Neural cell (in vitro differentiated cells): ENCODE results near the gene MAPK11. TPM values are rescaled to one million over a fixed set of nuclear protein-coding genes. Genes with fewer than 3 reads are reported as not detected.

ENCODE experiments used
- H2AFZ ChIP-seq: fragments of 200-600, 300-800 bp; sonication (generic), shearing (Covaris generic); 2 replicates; pipeline ENCODE4 v1.6.0; 2014; ENCODE audit warnings: low read depth, mild to moderate bottlenecking, antibody characterized with exemption, low read length, moderate library complexity
- H3F3A ChIP-seq: fragments of 200-600 bp; shearing (Covaris generic); 2 replicates; pipeline ENCODE4 v1.6.1; 2016; ENCODE audit warnings: mild to moderate bottlenecking, moderate library complexity, mixed read lengths, antibody characterized with exemption, low read length; ENCODE audit not compliant: insufficient read depth, poor library complexity, severe bottlenecking
- H3K27ac ChIP-seq: fragments of 200-600, 300-800 bp; sonication (generic), shearing (Covaris generic); 2 replicates; pipeline ENCODE4 v1.5.1; 2014; ENCODE audit warnings: mild to moderate bottlenecking, low read length, moderate library complexity
- H3K27me3 ChIP-seq: fragments of 300-800, 200-600 bp; sonication (generic), shearing (Covaris generic); 2 replicates; pipeline ENCODE4 v1.6.0; 2014; ENCODE audit warnings: mild to moderate bottlenecking, low read depth, low read length, moderate library complexity; ENCODE audit not compliant: insufficient read depth
- H3K36me3 ChIP-seq: fragments of 300-800, 200-600 bp; sonication (generic), shearing (Covaris generic); 2 replicates; pipeline ENCODE4 v1.5.1; 2014; ENCODE audit warnings: mild to moderate bottlenecking, antibody characterized with exemption, low read length, moderate library complexity; ENCODE audit not compliant: insufficient read depth
- H3K4me2 ChIP-seq: fragments of 300-800, 200-600 bp; sonication (generic), shearing (Covaris generic); 2 replicates; pipeline ENCODE4 v1.6.0; 2014; ENCODE audit warnings: mild to moderate bottlenecking, low read length
- H3K4me3 ChIP-seq: fragments of 300-800, 200-600 bp; sonication (generic), shearing (Covaris generic); 2 replicates; pipeline ENCODE4 v1.5.1; 2014; ENCODE audit warnings: mild to moderate bottlenecking, low read length, moderate library complexity
- H3K79me2 ChIP-seq: fragments of 200-600 bp; shearing (Covaris generic); replicated peaks from 2 replicates; pipeline ENCODE4 v1.6.0; 2014; ENCODE audit warnings: mild to moderate bottlenecking, low read length, moderate library complexity; ENCODE audit not compliant: insufficient read depth
- H3K9ac ChIP-seq: fragments of 300-800, 200-600 bp; sonication (generic), shearing (Covaris generic); 2 replicates; pipeline ENCODE4 v1.6.1; 2016; ENCODE audit warnings: mild to moderate bottlenecking, low read length, mixed read lengths
- H3K9me2 ChIP-seq: fragments of 200-600 bp; shearing (Covaris generic); 2 replicates; pipeline ENCODE4 v1.6.1; 2016; ENCODE audit warnings: mild to moderate bottlenecking, low read length, mixed read lengths; ENCODE audit not compliant: insufficient read depth
- H3K9me3 ChIP-seq: fragments of 200-600, 300-800 bp; sonication (generic), shearing (Covaris generic); 2 replicates; pipeline ENCODE4 v1.6.1; 2016; ENCODE audit warnings: mild to moderate bottlenecking, mixed run types, low read length, moderate library complexity, mixed read lengths
- H4K20me1 ChIP-seq: fragments of 200-600 bp; shearing (Covaris generic); 2 replicates; pipeline ENCODE4 v1.6.1; 2016; ENCODE audit warnings: mild to moderate bottlenecking, mixed run types; ENCODE audit not compliant: insufficient read depth
- EP300 ChIP-seq: fragments of 450-650 bp; conservative IDR thresholded peaks from 2 replicates; pipeline ENCODE4 v1.6.1; 2014; ENCODE audit warnings: antibody characterized with exemption, mild to moderate bottlenecking, moderate library complexity; ENCODE audit not compliant: poor library complexity, severe bottlenecking
- EZH2 ChIP-seq: fragments of 200-600, 300-800 bp; shearing (Covaris generic), sonication (generic); IDR thresholded peaks from 2 replicates; pipeline ENCODE4 v1.6.1; 2014; ENCODE audit warnings: antibody characterized with exemption, low read length, borderline replicate concordance, mild to moderate bottlenecking; ENCODE audit not compliant: insufficient read depth, poor library complexity, severe bottlenecking
- MXI1 ChIP-seq: fragments of 450-650 bp; conservative IDR thresholded peaks from 2 replicates; pipeline ENCODE4 v1.6.1; 2014; ENCODE audit warnings: antibody characterized with exemption, mild to moderate bottlenecking; ENCODE audit not compliant: poor library complexity, severe bottlenecking
- POLR2AphosphoS5 ChIP-seq: IDR thresholded peaks from 2 replicates; pipeline ENCODE4 v1.6.1; 2012
- RAD21 ChIP-seq: fragments of 450-650 bp; conservative IDR thresholded peaks from 2 replicates; pipeline ENCODE4 v1.6.1; 2014; ENCODE audit warnings: antibody characterized with exemption, mild to moderate bottlenecking, moderate library complexity
- SMC3 ChIP-seq: fragments of 450-650 bp; conservative IDR thresholded peaks from 2 replicates; pipeline ENCODE4 v1.6.1; 2014; ENCODE audit warnings: antibody characterized with exemption, mild to moderate bottlenecking, moderate library complexity; ENCODE audit not compliant: poor library complexity
- TAF1 ChIP-seq: IDR thresholded peaks from 2 replicates; pipeline ENCODE4 v1.6.1; 2012; ENCODE audit warnings: low read depth
- polyA plus RNA-seq: library from polyadenylated mRNA; depleted of rRNA; stranded (reverse); fragments of >200 nt; gene quantifications from 2 replicates; pipeline ENCODE4 v1.2.3, GENCODE V29; 2014
- TF ChIP-seq, protein P1 (sequence below): fragments of 450-650 bp; IDR thresholded peaks from 2 replicates; pipeline ENCODE4 v1.5.1; 2014; ENCODE audit warnings: antibody characterized with exemption, mild to moderate bottlenecking, moderate library complexity; ENCODE audit not compliant: poor library complexity, severe bottlenecking
- TF ChIP-seq, protein P2 (sequence below): IDR thresholded peaks from 2 replicates; pipeline ENCODE4 v1.6.1; 2012; ENCODE audit warnings: borderline replicate concordance

MAPK11 gene
- polyA plus RNA-seq, 1 donor from 2014 or later = 36.3 TPM

DNA sequence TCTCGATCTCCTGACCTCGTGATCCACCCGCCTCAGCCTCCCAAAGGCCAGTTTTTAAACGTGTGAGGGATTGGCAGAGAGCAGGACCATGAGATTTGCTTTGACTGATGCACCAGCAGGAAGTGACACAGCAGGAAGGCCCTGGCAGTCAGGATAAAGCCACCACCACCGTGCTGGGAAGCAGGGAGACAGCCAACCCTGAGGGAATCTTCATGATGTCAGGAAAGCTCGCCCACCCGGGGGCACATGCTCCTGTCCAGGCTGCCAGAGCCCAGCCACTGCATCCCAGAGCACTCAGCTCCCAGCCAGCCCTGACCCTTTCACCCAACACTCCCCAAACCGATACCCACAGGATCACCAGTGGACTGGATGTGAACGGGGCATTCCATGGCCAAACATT, 31.4 kb downstream of the MAPK11 start:
- Histone ChIP-seq H2AFZ (no peak overlapping the region), H3K9ac (no peak overlapping the region), H3F3A (no peaks in the 10 kb centered on the region), H3K4me3 (no peak overlapping the region), H3K9me2 (no peaks in the 10 kb centered on the region), H3K9me3 (no peaks in the 10 kb centered on the region), H3K36me3 (no peaks in the 10 kb centered on the region), H4K20me1 (no peaks in the 10 kb centered on the region), H3K27me3 (no peaks in the 10 kb centered on the region), H3K79me2 (peaks cover 35% of the 10 kb centered on the region), H3K4me2 (no peak overlapping the region), H3K27ac (no peak overlapping the region)
- TF ChIP-seq EP300 (no peak), MXI1 (no peak), RAD21 (no peak), TAF1 (no peak), SMC3 (no peak), POLR2AphosphoS5 (no peak), EZH2 (no peak)
- TF ChIP-seq, protein P1, sequence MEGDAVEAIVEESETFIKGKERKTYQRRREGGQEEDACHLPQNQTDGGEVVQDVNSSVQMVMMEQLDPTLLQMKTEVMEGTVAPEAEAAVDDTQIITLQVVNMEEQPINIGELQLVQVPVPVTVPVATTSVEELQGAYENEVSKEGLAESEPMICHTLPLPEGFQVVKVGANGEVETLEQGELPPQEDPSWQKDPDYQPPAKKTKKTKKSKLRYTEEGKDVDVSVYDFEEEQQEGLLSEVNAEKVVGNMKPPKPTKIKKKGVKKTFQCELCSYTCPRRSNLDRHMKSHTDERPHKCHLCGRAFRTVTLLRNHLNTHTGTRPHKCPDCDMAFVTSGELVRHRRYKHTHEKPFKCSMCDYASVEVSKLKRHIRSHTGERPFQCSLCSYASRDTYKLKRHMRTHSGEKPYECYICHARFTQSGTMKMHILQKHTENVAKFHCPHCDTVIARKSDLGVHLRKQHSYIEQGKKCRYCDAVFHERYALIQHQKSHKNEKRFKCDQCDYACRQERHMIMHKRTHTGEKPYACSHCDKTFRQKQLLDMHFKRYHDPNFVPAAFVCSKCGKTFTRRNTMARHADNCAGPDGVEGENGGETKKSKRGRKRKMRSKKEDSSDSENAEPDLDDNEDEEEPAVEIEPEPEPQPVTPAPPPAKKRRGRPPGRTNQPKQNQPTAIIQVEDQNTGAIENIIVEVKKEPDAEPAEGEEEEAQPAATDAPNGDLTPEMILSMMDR = no peak
- TF ChIP-seq, protein P2, sequence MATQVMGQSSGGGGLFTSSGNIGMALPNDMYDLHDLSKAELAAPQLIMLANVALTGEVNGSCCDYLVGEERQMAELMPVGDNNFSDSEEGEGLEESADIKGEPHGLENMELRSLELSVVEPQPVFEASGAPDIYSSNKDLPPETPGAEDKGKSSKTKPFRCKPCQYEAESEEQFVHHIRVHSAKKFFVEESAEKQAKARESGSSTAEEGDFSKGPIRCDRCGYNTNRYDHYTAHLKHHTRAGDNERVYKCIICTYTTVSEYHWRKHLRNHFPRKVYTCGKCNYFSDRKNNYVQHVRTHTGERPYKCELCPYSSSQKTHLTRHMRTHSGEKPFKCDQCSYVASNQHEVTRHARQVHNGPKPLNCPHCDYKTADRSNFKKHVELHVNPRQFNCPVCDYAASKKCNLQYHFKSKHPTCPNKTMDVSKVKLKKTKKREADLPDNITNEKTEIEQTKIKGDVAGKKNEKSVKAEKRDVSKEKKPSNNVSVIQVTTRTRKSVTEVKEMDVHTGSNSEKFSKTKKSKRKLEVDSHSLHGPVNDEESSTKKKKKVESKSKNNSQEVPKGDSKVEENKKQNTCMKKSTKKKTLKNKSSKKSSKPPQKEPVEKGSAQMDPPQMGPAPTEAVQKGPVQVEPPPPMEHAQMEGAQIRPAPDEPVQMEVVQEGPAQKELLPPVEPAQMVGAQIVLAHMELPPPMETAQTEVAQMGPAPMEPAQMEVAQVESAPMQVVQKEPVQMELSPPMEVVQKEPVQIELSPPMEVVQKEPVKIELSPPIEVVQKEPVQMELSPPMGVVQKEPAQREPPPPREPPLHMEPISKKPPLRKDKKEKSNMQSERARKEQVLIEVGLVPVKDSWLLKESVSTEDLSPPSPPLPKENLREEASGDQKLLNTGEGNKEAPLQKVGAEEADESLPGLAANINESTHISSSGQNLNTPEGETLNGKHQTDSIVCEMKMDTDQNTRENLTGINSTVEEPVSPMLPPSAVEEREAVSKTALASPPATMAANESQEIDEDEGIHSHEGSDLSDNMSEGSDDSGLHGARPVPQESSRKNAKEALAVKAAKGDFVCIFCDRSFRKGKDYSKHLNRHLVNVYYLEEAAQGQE = no peak

DNA sequence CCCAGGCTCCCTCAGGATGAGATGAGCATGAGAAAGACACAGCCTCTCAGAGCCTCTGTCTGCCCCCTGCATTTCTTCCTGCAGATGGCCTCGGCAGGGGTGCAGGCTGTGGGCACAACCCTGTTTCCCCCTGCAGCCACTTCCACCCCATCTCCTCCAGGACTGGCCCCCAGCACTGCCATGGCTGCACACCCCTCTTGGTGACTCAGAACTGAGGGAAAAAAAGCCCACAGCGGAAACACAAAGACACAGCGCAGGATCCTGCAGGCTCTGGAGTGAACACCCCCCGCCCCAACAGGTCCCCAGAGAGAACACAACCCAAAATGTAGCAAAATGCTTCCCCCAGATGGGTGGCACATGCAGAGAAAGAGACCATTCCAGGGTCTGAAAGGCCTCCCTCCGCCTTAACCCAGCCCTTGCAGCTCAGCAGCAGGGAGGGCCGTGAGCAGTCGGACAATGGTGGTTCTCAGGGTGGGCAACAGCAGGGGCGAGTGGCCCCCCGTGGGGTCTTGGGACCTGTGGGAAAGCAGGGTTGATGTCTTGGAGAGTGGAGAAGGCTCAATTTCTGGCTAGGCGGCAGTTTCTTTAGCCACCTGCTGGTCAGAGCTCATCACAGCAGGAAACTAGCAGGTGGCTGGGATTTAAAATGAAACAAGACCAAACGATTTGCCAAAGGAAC, 33.3 kb downstream of the MAPK11 start:
- Histone ChIP-seq H3K27ac (no peak overlapping the region), H3K79me2 (peaks cover 18% of the 10 kb centered on the region), H3K36me3 (no peaks in the 10 kb centered on the region), H3K4me3 (no peak overlapping the region), H3K4me2 (no peak overlapping the region), H4K20me1 (no peaks in the 10 kb centered on the region), H3F3A (no peaks in the 10 kb centered on the region), H3K27me3 (no peaks in the 10 kb centered on the region), H3K9me2 (no peaks in the 10 kb centered on the region), H2AFZ (no peak overlapping the region), H3K9me3 (no peaks in the 10 kb centered on the region), H3K9ac (no peak overlapping the region)
- TF ChIP-seq EP300 (no peak), RAD21 (no peak), POLR2AphosphoS5 (no peak), EZH2 (no peak), TAF1 (no peak), MXI1 (no peak), SMC3 (peak; percentile 35)
- TF ChIP-seq, protein P1 = peak; percentile 41
- TF ChIP-seq, protein P2 = no peak
